ENCODE results near the gene NEK1. TPM values are rescaled to one million over a fixed set of nuclear protein-coding genes. Genes with fewer than 3 reads are reported as not detected.

NEK1 gene
- total RNA-seq, 2 experiments from 2014 or later: 10.7 to 11.4 TPM

DNA sequence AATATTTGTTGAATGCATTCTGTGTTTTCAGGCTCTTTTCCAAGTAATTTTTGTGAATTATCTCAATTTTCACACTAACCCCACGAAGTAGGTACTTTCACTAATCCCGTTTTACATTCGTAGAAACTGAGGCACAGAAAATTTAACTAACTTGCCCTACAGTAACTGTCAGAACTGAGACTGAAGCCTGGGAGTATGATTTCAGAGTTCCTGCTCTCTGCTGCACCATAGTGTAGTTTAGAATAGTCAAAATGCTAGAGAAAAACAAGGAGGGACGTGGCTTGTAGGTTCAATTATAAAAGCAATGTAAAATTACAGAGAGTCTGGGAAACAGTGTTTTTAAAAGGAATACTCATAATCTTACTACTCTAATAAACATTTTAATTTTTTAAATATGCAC lies 10.2 kb upstream of the NEK1 start:
- H3K27ac Mint-ChIP-seq: peak overlapping the region; percentile 98
- no peaks in the 10 kb centered on the region for H3K27me3 Mint-ChIP-seq
- POLR2A ChIA-PET: interaction anchor here (1.2 kb wide), 2 partner anchors 10 to 30 kb away, joined by 4 to 13 read pairs; partner anchors contain the start of gene NEK1
- peak overlapping the region; percentile 96 for H3K4me3 Mint-ChIP-seq
- no peaks in the 10 kb centered on the region for H3K9me3 Mint-ChIP-seq
- peaks cover 59% of the 10 kb centered on the region for H3K4me1 Mint-ChIP-seq (ENCODE audit: low read depth)
- DNase-seq: no peak
- no peaks in the 10 kb centered on the region for H3K36me3 Mint-ChIP-seq
- CTCF ChIA-PET: interaction anchor here (1.5 kb wide), 1 partner anchor 10 kb away, joined by 6 read pairs; the partner anchor contains the start of gene NEK1
- intact Hi-C loops (cut with micrococcal nuclease): loop anchor here (1.0 kb wide), 2 partner anchors 9 to 405 kb away; no protein-coding TSS in a partner anchor

DNA sequence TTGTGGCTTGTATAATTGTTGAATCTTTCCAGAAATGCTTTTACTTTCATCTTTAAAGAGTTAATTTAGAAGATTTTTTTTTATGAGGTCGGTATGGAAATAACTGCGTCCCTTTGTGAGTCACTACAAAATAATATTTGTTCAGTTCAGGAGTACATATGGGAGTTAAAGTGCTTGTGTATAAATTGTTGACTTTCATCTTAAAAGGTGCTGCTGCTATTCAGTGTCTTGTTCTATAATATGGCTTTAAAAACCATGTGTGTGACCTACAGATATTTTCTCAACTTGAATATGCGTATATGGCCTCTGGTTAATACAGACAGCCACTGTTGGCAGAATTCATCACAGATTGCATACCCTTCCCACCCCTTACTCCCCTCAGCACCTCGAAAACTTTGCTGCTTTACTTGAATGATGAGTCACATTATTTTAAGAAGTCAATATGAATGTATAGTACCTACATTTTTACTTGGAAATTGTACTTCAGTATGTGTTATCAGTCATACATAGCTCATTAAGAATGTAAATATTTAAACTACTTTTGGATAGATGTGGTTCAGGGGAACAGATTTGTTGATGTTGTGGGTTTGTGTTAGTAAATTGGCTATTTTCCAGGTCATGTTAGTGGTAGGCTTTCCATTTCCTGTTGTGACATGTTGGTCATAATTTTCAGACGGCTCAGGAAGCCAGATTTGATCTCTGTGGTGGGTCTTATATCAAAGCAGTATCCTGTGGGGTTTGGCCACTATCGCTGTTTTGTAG lies 9.5 kb upstream of the NEK1 start:
- Mint-ChIP-seq H3K27ac (peak overlapping the region; percentile 98), H3K9me3 (no peaks in the 10 kb centered on the region), H3K4me1 (ENCODE audit: low read depth) (peaks cover 60% of the 10 kb centered on the region), H3K36me3 (no peaks in the 10 kb centered on the region), H3K4me3 (peak overlapping the region; percentile 96), H3K27me3 (no peaks in the 10 kb centered on the region)
- ChIA-PET CTCF (interaction anchor here (1.5 to 1.6 kb wide), 2 partner anchors 9 to 10 kb away, joined by 3 to 6 read pairs; partner anchors contain the start of gene NEK1), POLR2A (interaction anchor here (1.2 to 2.1 kb wide), 3 partner anchors 9 to 38 kb away, joined by 4 to 13 read pairs (median 9); partner anchors contain the start of gene NEK1)
- DNase-seq: peak; percentile 31
- intact Hi-C loops (cut with micrococcal nuclease): loop anchor here (1.0 to 2.0 kb wide), 3 partner anchors 9 to 1111 kb away; no protein-coding TSS in a partner anchor

DNA sequence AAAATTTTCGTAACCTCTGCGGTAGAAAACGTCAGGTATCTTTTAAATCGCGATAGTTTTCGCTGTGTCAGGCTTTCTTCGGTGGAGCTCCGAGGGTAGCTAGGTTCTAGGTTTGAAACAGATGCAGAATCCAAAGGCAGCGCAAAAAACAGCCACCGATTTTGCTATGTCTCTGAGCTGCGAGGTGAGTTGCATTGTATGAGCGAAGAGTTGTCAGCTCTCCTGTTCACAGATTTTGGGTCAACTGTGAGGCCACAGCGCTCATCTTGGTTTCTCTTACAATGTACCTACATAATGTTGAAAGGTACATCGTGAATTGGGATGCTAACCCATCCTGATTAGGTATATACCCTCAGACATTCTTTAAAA lies 8.5 kb upstream of the NEK1 start:
- peak overlapping the region; percentile 96 for H3K4me3 Mint-ChIP-seq
- peaks cover 59% of the 10 kb centered on the region for H3K4me1 Mint-ChIP-seq (ENCODE audit: low read depth)
- H3K27ac Mint-ChIP-seq: peak overlapping the region; percentile 98
- intact Hi-C loops (cut with micrococcal nuclease): loop anchor here (1.0 to 2.0 kb wide), 2 partner anchors 39 to 1110 kb away; no protein-coding TSS in a partner anchor
- H3K27me3 Mint-ChIP-seq: no peaks in the 10 kb centered on the region
- H3K9me3 Mint-ChIP-seq: no peaks in the 10 kb centered on the region
- no peaks in the 10 kb centered on the region for H3K36me3 Mint-ChIP-seq
- peak; percentile 49 for DNase-seq
- CTCF ChIA-PET: interaction anchor here (1.5 to 2.4 kb wide), 4 partner anchors 8 to 39 kb away, joined by 3 to 18 read pairs (median 5); partner anchors contain the start of gene NEK1
- POLR2A ChIA-PET: interaction anchor here (0.7 to 2.1 kb wide), 2 partner anchors 39 to 1141 kb away, joined by 3 to 9 read pairs; partner anchors contain the start of gene DDX60L

DNA sequence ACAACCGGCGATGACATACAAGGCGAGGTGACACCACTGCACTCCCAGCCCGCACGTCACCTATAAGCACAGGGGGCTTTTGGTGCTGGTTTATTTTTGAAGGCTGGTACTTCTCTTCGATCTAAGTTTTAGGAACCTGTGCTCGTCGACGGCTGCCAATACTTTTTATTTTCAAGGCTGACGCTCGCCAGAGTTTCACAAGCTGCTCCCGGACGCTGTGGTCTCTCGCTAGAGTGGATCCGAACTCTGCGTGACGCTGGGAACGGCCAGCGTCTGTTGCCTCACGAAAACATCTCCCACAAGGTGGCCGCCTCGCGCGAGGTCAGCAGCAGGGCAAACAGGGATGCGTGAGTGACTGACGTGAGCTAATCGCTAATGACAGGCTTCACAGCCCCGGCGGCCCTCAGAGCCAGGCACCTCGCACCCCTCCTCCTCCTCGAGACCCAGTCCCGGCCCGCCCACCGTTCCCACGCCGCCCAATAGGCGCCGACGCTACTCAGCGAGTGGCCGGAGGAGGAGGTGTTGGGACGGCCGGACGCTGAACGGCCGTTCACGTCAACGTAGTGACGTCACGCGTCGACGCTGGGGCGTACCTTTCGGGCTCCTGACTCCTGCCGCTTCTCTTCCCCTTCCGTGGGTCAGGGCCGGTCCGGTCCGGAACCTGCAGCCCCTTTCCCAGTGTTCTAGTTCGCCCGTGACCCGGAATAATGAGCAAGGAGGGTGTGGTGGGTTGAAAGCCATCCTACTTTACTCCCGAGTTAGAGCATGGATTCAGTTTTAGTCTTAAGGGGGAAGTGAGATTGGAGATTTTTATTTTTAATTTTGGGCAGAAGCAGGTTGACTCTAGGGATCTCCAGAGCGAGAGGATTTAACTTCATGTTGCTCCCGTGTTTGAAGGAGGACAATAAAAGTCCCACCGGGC lies 7.8 kb upstream of the NEK1 start, which contains the start of gene CLCN3:
Gene CLCN3 (plus strand): TSS at position 621 of the 922 bp plus-strand sequence. CDS start 15,351 bp downstream, outside the sequence.
- H3K27ac Mint-ChIP-seq: peak within 1 kb of the TSS; percentile 98
- CTCF ChIA-PET: interaction anchor here (0.7 to 2.4 kb wide), 7 partner anchors 8 to 407 kb away, joined by 3 to 18 read pairs (median 4); no protein-coding TSS in a partner anchor
- DNase-seq: peak; percentile 94
- intact Hi-C loops (cut with micrococcal nuclease): loop anchor here (1.0 to 10.0 kb wide), 3 partner anchors 40 to 1135 kb away; partner anchors contain the start of gene DDX60L
- no peaks in the 10 kb centered on the region for H3K27me3 Mint-ChIP-seq
- H3K9me3 Mint-ChIP-seq: no peaks in the 10 kb centered on the region
- H3K36me3 Mint-ChIP-seq: no peaks in the 10 kb centered on the region
- H3K4me3 Mint-ChIP-seq: peak within 1 kb of the TSS; percentile 96
- H3K4me1 Mint-ChIP-seq (ENCODE audit: low read depth): peaks cover 60% of the 10 kb centered on the region
- POLR2A ChIA-PET: interaction anchor here (1.5 to 2.1 kb wide), 2 partner anchors 9 to 40 kb away, joined by 8 to 9 read pairs; no protein-coding TSS in a partner anchor

DNA sequence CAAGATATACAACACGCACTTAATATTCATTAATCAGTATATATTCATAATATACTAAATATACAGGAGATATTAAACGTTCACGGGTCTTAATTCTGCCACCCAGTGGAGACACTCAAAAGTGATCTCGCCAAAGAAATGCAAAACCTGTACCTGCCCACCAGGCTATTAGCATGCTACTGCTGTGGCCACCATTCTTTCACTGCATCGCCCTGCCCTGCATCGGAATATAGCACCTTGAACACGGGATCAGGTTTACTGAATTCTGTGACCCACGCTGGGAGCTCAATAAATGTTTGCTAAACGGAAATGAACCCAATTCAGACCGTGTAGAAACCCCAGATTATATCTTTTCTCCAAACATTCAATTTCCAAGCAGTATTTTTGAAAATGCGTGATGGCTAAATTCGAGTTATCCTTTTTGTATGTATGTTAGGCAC lies 7.2 kb upstream of the NEK1 start:
- peak; percentile 58 for DNase-seq
- peak overlapping the region; percentile 96 for H3K4me3 Mint-ChIP-seq
- no peaks in the 10 kb centered on the region for H3K36me3 Mint-ChIP-seq
- H3K9me3 Mint-ChIP-seq: no peaks in the 10 kb centered on the region
- ChIA-PET POLR2A (interaction anchor here (1.5 kb wide), 1 partner anchor 8 kb away, joined by 8 read pairs; no protein-coding TSS in a partner anchor), CTCF (interaction anchor here (0.9 to 2.4 kb wide), 6 partner anchors 9 to 119 kb away, joined by 3 to 18 read pairs (median 4); no protein-coding TSS in a partner anchor)
- H3K27me3 Mint-ChIP-seq: no peaks in the 10 kb centered on the region
- H3K27ac Mint-ChIP-seq: peak overlapping the region; percentile 98
- H3K4me1 Mint-ChIP-seq (ENCODE audit: low read depth): peaks cover 61% of the 10 kb centered on the region
- intact Hi-C loops (cut with micrococcal nuclease): loop anchor here (10.0 kb wide), 1 partner anchor 1135 kb away; the partner anchor contains the start of gene DDX60L

DNA sequence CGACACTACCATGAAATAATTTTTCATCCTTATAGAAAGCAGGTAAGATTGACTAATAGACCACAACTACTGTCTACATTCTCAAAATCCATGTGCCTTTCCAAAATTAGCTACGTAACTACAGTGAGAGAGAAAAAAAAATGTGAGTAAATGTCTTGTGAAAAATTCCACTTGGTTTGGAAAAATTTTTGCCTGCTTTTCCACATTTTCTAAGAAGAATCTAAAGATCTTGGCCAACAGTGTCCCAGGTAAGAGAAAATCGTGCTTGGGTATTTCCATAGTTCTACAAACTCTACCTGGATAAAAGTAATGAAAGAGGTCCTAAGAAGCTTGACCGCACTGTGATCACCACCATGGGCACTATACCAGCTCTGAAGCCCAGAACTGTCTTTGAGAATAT lies 6.6 kb upstream of the NEK1 start:
- Mint-ChIP-seq H3K36me3 (no peaks in the 10 kb centered on the region), H3K9me3 (no peaks in the 10 kb centered on the region), H3K27me3 (no peaks in the 10 kb centered on the region), H3K4me1 (ENCODE audit: low read depth) (peaks cover 61% of the 10 kb centered on the region), H3K4me3 (peak overlapping the region; percentile 96), H3K27ac (peak overlapping the region; percentile 98)
- ChIA-PET CTCF (interaction anchor here (0.9 to 2.4 kb wide), 4 partner anchors 9 to 43 kb away, joined by 3 to 18 read pairs (median 4); no protein-coding TSS in a partner anchor), POLR2A (interaction anchor here (1.5 kb wide), 1 partner anchor 8 kb away, joined by 8 read pairs; no protein-coding TSS in a partner anchor)
- no peak for DNase-seq
- intact Hi-C loops (cut with micrococcal nuclease): loop anchor here (10.0 kb wide), 1 partner anchor 1134 kb away; the partner anchor contains the start of gene DDX60L

DNA sequence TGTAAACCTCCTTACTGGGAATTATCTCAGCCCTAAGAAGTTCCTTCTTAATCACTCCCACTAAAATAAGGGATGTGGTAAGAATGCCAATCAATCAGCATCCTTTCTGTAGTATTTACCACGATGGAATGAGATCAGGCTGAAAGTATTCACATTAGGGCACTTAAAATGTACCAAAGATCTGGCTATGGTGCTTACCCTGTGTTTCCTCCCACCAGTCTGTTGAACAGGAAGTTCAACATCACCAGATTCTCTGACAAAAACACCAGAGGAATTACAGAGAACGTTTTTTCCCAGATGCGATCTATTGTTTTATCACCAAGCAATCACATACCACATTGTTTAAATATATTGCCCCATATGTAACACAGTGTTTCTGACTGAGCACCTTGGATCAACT lies 5.9 kb upstream of the NEK1 start:
- CTCF ChIA-PET: interaction anchor here (2.4 kb wide), 1 partner anchor 42 kb away, joined by 18 read pairs; no protein-coding TSS in a partner anchor
- intact Hi-C loops (cut with micrococcal nuclease): loop anchor here (10.0 kb wide), 1 partner anchor 1133 kb away; the partner anchor contains the start of gene DDX60L
- Mint-ChIP-seq H3K4me1 (ENCODE audit: low read depth) (peaks cover 58% of the 10 kb centered on the region), H3K36me3 (no peaks in the 10 kb centered on the region), H3K27me3 (no peaks in the 10 kb centered on the region), H3K9me3 (no peaks in the 10 kb centered on the region), H3K4me3 (peak overlapping the region; percentile 96), H3K27ac (peak overlapping the region; percentile 98)
- no peak for DNase-seq
- POLR2A ChIA-PET: no interaction called here

DNA sequence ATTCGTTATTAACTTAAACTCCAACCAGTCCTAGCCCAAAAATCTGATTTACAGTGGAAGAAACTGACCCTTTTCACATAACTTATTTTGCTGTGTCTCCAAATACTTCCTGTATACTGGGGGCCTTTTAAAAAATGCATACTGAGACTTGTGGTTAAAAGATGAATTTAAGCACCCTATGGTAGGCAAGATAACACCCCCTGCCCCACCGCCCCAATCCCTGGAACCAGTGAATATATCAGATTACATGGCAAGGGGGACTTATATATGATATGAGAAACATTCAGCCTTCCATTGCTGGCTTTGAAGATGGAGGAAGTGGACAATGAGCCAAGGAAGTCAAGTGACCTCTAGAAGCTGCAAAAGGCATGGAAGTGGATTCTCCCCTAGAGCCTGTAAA lies 4.9 kb upstream of the NEK1 start:
- H3K4me3 Mint-ChIP-seq: no peak overlapping the region
- peak overlapping the region; percentile 4 for H3K27ac Mint-ChIP-seq
- H3K36me3 Mint-ChIP-seq: no peaks in the 10 kb centered on the region
- peaks cover 53% of the 10 kb centered on the region for H3K4me1 Mint-ChIP-seq (ENCODE audit: low read depth)
- DNase-seq: no peak
- no peaks in the 10 kb centered on the region for H3K27me3 Mint-ChIP-seq
- ChIA-PET CTCF (no interaction called here), POLR2A (no interaction called here)
- intact Hi-C loops (cut with micrococcal nuclease): loop anchor here (10.0 kb wide), 1 partner anchor 1133 kb away; the partner anchor contains the start of gene DDX60L
- no peaks in the 10 kb centered on the region for H3K9me3 Mint-ChIP-seq

DNA sequence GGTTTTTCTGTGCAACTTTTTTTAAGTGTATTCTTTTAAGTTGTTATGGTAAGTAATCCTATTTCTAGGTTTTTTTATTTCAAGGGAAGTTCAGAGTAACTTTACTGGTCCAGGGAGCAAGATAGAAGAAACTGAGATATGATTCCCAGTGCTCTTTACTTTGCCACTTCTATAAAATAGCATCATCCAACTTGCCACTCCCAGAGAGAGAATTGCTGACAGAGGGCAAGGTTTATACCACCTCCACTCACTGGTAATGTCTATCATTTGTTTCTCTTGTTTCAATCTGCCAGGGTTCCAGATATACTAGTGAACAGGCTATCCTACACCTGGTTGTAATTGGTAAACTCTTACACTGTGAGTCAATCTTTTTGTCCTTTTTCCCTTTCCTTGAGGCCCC lies 4.5 kb upstream of the NEK1 start:
- Mint-ChIP-seq H3K36me3 (no peaks in the 10 kb centered on the region), H3K4me1 (ENCODE audit: low read depth) (peaks cover 49% of the 10 kb centered on the region), H3K27me3 (no peaks in the 10 kb centered on the region), H3K9me3 (no peaks in the 10 kb centered on the region), H3K4me3 (no peak overlapping the region), H3K27ac (peak overlapping the region; percentile 4)
- no peak for DNase-seq
- ChIA-PET CTCF (no interaction called here), POLR2A (no interaction called here)
- intact Hi-C loops (cut with micrococcal nuclease): loop anchor here (10.0 kb wide), 1 partner anchor 1132 kb away; the partner anchor contains the start of gene DDX60L

DNA sequence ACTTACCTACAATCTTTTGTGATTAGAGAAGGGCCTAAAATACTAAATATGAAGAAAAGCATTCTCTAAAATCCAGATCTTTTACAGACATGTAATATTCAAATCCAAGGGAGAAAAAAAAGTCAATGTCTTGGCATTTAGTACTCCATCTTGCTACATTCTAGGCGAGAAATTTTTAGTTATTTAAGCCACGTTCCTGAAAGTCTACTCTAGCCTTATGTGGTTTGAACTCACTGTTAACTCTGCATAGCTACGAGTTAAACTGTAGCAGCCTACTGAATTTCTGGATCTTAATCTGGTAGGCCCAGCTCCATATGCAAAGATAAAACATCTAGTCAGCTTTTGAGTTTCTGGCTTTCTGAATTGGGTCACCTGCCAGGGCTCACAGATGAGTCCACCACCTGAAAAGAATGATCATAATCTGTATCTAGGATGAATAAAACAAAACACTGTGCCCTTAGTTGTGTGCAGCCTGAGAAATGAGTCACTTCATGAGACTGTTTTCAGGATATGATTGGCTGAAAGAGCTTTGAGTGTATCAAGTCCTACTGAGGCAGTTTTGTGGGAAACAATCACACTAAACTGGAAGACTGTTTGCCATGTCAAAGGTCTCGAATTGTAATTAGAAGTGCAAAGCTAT lies 3.2 kb upstream of the NEK1 start:
- ChIA-PET POLR2A (interaction anchor here (1.0 to 1.2 kb wide), 2 partner anchors 44 to 142 kb away, joined by 3 to 4 read pairs; no protein-coding TSS in a partner anchor), CTCF (no interaction called here)
- Mint-ChIP-seq H3K36me3 (no peaks in the 10 kb centered on the region), H3K4me3 (no peak overlapping the region), H3K4me1 (ENCODE audit: low read depth) (peaks cover 59% of the 10 kb centered on the region), H3K27ac (peak overlapping the region; percentile 66), H3K9me3 (no peaks in the 10 kb centered on the region), H3K27me3 (no peaks in the 10 kb centered on the region)
- DNase-seq: peak; percentile 64
- intact Hi-C loops (cut with micrococcal nuclease): loop anchor here (10.0 kb wide), 1 partner anchor 1131 kb away; the partner anchor contains the start of gene DDX60L
